ENCODE results near the gene HP.

Gene HP

DNA sequence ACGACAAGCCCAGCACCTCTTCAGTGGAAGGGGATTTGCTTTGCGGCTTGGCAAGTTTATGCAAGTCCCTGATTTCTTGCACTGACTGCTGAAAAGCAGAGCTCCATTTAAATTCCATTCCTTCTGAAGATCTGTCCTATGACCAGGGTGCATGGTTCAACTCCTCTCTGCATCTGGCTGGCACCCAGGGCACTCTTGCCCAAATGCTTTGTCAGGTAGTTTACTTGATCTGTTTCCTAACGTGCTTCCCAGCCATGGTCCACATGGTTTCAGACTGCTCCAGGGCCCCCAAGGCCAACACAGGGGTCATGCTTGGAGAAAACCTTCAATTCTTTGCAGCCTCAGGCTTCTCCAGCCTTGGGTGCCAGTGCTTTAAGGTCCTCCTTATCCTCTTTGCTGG lies 11.2 kb upstream of the HP start:
- DNase-seq (ENCODE audit: low read depth) = no peak
- in situ Hi-C loops (cut with HindIII; ENCODE audit: low sequenced_read_pairs) = no loop called here
- no peak overlapping the region for H3K4me3 ChIP-seq (ENCODE audit: low read depth, low read length)
- TF ChIP-seq, protein P1, sequence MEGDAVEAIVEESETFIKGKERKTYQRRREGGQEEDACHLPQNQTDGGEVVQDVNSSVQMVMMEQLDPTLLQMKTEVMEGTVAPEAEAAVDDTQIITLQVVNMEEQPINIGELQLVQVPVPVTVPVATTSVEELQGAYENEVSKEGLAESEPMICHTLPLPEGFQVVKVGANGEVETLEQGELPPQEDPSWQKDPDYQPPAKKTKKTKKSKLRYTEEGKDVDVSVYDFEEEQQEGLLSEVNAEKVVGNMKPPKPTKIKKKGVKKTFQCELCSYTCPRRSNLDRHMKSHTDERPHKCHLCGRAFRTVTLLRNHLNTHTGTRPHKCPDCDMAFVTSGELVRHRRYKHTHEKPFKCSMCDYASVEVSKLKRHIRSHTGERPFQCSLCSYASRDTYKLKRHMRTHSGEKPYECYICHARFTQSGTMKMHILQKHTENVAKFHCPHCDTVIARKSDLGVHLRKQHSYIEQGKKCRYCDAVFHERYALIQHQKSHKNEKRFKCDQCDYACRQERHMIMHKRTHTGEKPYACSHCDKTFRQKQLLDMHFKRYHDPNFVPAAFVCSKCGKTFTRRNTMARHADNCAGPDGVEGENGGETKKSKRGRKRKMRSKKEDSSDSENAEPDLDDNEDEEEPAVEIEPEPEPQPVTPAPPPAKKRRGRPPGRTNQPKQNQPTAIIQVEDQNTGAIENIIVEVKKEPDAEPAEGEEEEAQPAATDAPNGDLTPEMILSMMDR (IDR thresholded peaks at IDR 0.05; ENCODE audit: low read depth, low read length, missing control alignments) = no peak

DNA sequence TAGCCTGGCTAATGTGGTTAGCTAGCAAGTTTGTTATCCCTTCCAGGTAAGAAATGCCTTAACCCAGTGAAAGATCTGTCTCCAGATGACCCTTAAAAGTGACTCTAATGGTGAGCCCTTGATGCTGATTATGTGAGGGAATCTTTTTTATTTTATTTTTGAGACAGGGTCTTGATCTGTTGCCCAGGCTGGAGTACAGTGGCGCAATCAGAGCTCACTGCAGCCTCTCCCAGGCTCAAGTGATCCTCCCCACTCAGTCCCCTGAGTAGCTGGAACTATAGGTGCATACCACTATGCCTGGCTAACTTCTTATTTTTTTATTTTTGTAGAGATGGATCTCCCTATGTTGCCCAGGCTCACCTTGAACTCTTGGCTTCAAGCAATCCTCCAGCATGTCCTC lies 10.8 kb upstream of the HP start:
- no peak overlapping the region for H3K4me3 ChIP-seq (ENCODE audit: low read depth, low read length)
- in situ Hi-C loops (cut with HindIII; ENCODE audit: low sequenced_read_pairs) = no loop called here
- no peak for DNase-seq (ENCODE audit: low read depth)
- TF ChIP-seq, protein P1 (IDR thresholded peaks at IDR 0.05; ENCODE audit: low read depth, low read length, missing control alignments) = no peak

DNA sequence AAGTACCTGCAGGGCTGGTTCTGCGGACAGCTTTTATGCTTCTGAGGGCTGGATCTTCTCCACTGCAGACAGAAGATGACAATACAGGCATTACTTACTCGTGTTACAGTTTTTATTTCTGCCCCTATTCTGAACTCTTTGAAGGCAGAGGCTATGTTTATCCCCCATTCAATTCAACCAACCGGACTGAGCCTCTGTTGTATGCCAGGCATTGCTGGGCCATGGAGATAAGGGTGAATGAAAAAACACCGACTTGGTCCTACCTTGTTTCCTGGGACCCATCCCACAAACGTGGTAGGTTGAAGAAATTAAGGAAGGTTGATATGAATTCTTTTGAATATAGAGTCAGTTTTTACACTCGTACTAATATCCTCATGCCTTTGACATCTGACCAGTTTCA lies 10.0 kb upstream of the HP start:
- no peak for DNase-seq (ENCODE audit: low read depth)
- in situ Hi-C loops (cut with HindIII; ENCODE audit: low sequenced_read_pairs) = no loop called here
- TF ChIP-seq, protein P1 (IDR thresholded peaks at IDR 0.05; ENCODE audit: low read depth, low read length, missing control alignments) = no peak
- H3K4me3 ChIP-seq (ENCODE audit: low read depth, low read length) = no peak overlapping the region

DNA sequence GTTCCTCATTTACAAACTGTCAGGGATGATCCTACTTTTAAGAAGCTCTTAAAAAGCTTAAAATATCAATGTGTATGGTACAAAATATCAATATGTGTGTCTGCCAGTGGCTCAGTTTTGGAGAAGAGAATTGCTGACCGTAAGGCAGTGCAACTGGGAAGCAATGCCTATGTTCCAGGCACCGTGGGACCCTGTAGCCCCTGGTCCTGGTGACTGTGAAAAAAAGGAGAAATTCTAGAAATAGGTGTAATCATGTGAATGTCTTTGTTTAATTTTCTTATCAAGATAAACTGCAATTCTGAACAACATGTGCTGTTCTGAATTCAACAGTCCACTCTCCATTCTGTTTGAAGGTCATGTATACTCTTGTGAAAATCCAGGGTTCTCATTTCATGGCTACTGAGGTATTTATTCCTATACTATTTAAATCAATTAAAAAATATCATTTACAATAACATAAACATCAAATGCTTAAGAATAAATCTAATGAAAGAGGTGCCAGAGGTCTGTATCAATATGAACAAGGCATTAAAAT lies 9.4 kb upstream of the HP start:
- TF ChIP-seq, protein P1 (IDR thresholded peaks at IDR 0.05; ENCODE audit: low read depth, low read length, missing control alignments) = no peak
- no peak overlapping the region for H3K4me3 ChIP-seq (ENCODE audit: low read depth, low read length)
- no peak for DNase-seq (ENCODE audit: low read depth)
- in situ Hi-C loops (cut with HindIII; ENCODE audit: low sequenced_read_pairs) = no loop called here

DNA sequence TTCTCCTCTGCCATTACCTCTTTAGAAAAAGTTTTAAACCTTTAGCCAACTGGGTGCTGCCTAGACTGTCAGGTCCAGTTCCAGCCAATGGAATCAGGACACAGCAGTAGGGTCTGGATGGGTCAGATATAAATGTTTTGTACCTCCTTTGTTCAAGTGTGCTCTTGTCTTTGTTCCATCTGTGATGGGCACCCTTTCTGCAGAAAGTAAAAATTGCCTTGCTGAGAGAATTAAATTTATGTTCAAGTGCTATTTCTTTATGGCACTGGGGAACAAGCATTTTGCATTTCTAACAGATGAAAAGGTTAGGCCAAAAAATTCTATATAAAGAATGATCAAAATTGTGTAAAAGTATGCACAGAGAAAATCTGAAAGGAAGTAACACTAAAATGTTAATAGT lies 5.2 kb upstream of the HP start:
- in situ Hi-C loops (cut with HindIII; ENCODE audit: low sequenced_read_pairs) = no loop called here
- DNase-seq (ENCODE audit: low read depth) = no peak
- TF ChIP-seq, protein P1 (IDR thresholded peaks at IDR 0.05; ENCODE audit: low read depth, low read length, missing control alignments) = no peak
- no peak overlapping the region for H3K4me3 ChIP-seq (ENCODE audit: low read depth, low read length)

DNA sequence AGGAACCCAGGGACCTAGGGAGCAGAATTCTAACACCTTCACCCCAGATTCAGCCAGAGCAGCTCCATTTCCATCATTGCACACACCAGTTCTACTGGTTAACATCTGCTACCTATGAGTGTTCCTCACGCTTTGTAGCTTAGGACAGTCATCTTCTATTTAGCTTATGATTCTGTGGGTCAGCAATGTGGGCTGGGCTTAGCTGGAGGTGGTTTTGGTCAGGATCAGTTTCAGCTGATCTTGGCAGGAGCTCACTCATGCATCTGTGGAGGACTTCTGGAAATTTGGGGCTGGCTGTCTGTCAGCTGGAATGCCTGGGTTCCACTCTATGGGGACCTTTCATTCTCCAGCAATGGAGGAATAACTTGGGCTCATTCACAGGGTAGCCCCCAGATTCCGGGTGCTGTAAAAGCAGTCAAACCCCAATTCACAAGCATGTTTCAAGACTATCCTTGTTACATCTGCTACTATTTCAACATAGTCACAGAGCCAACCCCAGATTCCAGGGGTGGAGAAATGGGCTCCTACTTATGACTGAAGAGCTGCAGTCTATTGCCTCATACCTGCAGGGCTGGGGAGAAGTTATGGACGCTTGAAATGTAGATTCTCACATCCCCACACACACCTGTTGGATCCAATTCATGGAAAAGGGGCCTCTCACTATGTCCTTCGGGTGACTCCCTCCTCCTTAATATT lies 3.4 kb upstream of the HP start:
- DNase-seq (ENCODE audit: low read depth) = no peak
- in situ Hi-C loops (cut with HindIII; ENCODE audit: low sequenced_read_pairs) = no loop called here
- H3K4me3 ChIP-seq (ENCODE audit: low read depth, low read length) = no peak overlapping the region
- TF ChIP-seq, protein P1 (IDR thresholded peaks at IDR 0.05; ENCODE audit: low read depth, low read length, missing control alignments) = no peak

All from astrocyte of the cerebellum (primary cell).